Stimulated activated CD8-positive, alpha-beta memory T cell treated with anti-CD3 and anti-CD28 coated beads, Interleukin-4, amount 100 ng/mL, for 4 hours (primary cell): ENCODE data around the gene IL10.
"Not testable (repeated sequence)": the region's sequence is repeated elsewhere in the genome, so short reads cannot be mapped to it uniquely, and the experiment has no call there.

Experiments used
- DNase-seq, 2 donors: peaks; one replicate each; pipeline ENCODE4 v3.0.0-alpha.2; 2020; ENCODE audit warnings: low read depth in 2 of 2, low spot score in 1 of 2

Gene IL10

DNA sequence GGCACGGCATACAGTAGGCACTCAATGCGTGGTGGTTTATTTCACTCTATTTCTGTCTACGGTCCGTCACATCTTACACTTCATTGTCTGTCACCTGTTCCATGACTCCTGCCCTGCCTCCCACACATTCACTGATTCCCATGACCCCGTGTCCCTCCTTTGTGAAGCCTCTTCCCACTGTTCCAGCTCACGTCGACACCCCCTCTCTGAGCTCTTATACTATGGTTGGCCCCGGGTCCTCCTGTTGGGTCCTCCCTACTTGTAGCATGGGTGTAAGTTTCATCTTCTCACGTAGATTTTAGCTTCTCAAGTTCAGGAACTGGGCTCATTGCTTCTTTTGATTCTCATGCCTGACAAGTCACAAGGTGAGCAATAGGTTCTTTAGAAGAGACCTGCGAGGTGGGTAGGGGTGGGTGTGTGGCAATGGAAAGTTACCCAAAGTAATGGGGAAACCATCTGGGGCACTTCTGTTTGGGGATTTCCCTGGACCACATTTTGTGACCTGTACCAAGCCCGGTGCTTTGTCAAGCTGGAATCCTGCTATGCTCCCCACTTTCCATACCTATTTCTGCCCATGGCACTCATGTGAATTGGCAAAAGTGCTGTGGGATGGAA is 22.1 kb upstream of the IL10 start:
- DNase-seq = peak in 1 of 2 donors; percentile 42

DNA sequence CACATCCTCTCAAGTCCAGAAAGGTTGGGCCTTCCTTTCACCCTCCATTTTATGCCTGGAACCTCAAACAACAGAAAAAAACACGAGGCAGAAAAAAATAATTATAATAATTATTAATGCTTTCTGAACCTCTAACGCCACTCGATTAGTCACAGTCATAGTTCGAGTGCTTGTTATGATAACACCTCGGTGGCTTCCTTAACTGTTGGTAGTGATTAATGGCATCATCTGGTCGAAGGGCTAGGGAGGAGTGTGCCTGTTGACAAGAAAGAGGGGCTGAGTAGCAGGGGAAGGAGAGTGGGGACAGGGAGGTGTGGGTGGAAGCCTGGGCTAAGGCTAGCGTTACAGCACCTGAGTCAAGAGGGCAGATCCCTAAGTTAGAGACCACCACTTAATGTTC is 21.3 kb upstream of the IL10 start:
- no peak for DNase-seq

DNA sequence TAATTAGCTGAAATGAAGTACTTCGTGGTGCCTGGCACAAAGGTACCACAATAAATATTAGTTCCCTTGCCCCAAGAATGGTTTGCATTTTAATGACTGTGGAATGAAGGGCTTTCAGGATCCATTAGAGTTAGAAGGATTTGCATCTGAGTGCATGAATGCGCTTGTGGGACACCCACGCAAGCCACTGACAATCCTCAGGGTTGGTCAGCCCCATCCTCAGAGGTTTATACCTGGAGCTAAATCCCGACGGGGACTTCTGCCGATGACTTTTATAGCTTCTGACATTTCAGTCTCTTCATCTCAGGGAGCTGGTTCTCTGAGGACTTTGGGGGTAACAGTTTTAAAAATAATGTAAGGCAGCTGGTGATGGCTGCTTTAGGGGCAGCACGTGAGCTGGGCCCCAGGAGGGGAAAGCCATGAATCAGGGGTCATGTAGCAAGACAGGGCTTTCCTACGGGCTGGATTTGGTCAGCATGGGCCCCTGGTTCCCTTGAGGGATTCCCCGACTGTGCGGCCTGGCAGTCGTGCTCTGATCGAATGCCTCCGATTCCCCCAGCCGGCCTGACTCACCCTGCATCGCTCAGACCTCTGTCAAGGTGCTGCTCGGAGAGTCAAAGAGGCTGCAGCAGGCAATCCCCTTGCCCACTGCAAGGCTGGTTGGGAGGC is 20.8 kb upstream of the IL10 start:
- DNase-seq = no peak

DNA sequence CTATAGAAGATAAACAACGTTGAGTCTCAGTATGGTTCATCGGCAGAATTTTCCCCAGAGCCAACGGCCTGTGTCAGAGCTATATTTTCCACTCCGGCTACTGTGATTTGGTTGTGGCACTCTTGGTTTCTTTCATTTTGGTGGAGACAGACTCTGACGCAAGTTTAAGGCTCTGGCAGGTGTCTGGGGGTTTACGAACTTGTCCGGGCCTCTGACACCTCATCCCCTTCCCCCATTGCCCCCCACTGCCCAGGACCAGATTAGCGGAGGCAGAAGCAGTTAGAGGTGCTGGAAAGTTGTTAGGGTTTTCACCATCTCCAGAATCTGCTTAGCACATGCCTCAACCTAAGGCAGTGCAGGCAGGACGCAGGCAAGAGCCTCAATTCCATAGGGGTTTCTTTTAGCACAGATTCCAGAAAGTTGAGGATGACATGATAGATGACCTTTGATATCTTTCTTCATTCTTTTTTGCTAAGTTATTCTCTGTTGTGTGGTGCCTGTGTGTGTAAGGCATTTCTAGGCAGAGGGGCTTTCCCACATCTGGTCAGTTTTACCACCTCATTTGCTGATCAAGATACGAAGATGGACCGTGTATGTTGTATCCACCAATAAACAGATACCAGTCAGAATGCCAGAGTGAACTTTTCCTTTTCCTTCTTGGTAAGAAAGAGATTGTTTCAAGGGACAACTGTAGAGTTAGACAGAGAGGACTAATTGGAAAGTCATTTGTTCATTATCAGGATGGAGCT is 18.4 kb upstream of the IL10 start:
- no peak for DNase-seq

DNA sequence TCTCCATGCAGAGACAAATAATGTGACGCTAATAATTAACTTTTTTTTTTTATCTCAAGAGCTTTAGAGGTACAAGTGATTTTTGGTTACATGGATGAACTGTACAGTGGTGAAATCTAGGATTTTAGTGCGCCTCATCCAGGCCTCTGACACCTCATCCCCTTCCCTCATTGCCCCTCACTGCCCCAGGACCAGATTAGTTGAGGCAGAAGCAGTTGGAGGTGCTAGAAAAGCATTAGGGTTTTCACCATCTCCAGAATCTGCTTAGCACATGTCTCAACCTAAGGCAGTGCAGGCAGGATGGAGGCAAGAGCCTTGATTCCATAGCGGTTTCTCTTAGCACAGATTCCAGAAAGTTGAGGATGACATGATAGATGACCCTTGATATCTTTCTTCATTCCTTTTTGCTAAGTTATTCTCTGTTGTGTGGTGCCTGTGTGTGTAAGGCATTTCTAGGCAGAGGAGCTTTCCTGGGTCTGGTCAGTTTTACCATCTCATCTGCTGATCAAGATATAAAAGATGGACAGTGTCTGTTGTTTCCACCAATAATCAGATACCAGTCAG is 16.3 kb upstream of the IL10 start:
- no peak for DNase-seq

DNA sequence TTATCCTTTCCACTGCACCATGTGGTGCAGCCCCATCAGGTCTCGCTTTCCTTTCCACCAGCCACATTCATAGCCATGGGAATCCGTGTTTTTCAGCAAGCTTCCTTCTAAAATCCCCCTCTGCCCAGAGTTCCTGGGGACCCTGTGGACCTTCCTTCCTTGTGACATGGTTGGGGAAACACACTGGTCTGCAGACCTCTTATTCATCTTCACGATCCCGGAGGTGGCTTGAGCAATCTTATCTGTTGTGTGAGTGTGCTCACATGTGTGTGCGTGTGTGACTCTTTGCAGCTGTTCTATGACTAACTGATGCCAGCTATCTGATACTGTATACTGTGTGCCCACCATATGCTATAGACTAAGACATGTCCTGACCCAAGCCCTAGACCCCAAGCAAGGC is 15.6 kb upstream of the IL10 start:
- DNase-seq = no peak

DNA sequence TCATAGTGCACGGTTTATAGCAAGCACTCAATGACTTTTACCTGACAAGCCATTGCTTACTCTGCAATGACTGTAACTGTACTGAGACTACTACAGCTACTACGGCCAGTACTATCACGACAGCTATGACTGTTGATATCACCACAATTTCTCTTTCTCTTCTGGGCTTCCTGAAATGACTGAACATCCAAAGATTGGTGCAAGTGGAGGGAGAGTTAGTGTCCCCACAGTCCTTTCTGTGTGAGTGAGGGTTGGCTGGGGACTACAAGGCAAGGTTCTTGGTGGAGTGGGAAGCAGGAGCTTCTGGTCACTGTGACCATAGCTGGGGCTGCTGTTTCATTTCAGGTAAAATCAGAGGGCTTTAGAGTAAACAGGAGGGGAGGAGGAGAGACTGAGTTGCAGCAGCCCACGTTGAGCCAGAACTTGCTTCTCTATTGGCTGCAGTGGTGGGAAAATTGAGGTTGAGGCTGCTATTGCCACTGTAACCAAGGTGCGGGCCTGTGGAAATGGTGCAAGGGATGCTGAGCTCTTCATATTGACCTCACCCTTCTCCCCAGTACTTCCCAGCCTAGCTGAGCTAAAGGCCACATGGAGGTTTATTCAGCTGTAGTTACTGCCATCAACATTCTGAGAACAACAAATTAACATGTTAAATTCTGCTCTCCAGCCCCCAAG is 14.1 kb upstream of the IL10 start:
- no peak for DNase-seq

DNA sequence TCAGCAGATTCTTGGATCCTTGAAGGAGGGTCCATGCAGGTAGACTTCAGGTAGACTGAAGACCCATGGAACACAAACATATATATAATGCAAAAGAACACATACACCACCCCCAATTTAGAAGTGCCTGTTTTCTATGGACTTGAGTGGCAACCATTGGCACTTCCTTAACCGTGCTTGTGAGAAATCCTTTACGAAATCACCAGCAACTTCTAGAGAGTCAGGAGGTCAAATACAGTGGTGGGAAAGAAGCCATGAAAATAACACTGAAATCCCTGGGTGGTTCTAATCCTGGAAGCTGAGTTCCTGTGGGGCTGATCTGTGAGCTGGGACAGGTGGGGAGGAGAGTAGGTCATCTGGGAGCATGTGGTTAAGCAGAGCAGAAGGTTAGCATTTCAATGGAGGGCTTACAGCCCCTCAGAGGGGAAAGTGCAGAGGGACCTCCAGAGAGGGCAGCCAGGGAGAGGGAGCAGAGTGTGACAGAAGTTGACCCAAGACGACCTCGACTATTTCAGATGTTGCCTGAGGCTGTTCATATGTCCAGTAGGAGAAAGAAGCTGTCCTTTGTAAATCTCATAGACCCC is 13.0 kb upstream of the IL10 start:
- DNase-seq = no peak

DNA sequence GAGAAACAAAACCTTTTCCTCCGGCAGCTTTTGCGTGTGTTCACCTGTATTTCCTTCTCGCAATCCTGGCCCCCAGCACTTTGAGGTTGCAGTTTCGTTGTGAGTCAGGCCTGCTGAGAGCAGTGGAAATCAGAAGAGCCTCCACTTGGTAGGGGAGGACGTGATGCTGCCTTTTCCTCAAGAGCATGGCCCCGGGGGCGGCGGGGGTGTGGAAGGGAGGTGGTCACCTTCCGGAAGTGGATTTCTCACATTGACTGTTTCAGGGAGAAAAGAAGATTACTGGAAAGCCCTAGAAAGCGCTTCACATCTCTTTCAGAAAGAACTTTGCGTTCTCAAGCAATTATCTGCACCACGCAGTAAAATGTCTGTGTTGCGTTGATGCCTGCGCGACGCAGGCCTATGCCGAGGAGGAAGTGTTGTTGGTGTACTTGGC is 12.2 kb upstream of the IL10 start:
- DNase-seq = peak; percentile 69 to 75

DNA sequence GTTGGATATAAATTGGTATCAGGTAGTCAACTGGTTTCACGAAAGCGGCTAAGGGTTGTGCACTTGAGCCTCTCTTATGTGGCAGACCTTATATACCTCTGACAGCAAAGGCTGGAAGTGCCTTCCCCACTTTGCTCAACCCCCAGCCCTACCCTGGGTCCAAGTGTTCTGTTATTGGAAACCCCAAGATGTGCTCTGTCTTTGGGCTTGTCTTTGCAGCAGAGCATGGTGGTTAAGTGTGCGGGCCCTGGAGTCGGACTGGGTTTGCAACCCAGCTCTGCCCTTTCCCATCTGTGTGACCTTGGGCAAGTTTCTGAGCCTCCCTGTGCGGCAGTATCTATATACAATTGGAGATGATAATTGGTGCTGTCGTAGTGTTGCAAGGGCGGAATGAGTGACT is 11.2 kb upstream of the IL10 start:
- DNase-seq = no peak

DNA sequence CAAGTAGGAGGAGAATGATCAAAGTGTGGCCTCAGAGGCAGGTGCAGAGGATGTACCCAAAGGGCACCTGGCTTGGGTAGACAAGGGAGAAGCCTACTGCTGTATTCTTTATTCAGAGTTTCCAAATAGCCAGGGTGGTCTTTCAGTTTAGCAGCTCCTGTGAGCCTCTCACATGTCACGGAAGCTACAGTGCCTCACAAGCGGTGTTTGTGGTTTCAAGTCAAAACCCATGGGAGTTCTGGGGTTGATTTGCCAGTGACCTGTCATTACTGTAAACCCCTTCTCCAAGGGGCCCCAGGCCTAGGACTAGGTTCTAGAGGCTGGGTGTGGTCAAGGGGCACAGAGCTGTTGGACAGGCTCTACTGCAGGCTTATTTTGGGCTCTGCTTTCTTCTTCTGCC is 10.2 kb upstream of the IL10 start:
- no peak for DNase-seq

DNA sequence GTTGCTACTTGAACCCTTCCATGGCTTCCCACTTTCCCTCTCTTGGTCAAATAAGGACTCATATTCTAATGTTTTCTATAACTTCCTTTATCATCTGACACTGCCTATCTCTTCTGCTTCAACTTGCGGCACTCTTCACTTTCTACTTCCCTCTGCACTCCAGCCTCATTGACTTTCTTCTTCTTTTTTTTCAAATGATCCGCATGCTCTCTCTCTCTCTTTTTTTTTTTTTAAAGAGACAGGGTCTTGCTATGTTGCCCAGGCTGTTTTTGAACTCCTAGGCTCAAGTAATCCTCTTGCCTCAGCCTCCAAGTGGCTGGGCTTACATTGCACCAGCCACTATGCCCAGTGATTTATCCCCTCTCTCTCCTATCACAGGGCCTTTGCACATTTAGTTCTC is 7.3 kb upstream of the IL10 start:
- DNase-seq = no peak

DNA sequence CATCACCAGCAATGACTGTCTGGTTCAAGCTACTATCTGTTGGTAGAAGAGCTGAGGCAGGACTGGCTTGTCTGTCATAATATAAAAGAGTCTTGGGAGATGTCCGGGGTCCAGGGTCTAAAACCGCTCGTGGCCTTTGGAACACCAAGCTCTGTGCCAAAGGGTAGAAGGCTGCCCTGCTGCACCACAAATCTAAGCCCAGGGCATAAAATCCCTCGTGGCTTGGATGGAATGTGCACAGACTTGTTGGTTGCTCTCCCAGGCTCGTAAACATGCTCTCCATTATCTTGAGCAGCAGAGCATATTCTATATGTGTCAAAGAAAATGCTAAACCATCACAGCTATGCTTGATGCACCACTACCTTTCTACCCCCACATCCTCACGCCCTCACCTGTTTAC is 6.6 kb upstream of the IL10 start:
- not testable (repeated sequence) for DNase-seq

DNA sequence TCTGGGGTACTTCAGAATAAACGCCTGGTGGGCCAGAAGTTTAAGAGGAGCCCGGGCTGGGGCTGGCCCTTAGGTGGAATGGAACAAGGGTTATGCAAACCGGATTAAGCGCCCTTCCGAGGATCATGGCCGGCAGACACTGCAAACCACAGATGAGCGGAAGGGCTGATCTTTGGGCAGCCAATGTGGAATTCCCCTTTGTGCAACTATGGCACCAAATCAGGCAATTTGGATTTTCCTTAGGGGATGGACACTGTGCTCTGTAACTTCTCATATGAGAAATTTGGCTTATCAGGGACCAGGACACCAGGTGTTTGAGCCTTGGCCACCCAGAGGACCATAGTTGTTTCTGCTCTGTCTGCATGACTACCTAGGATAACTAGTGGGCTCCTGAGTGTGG is 5.7 kb upstream of the IL10 start:
- no peak for DNase-seq

DNA sequence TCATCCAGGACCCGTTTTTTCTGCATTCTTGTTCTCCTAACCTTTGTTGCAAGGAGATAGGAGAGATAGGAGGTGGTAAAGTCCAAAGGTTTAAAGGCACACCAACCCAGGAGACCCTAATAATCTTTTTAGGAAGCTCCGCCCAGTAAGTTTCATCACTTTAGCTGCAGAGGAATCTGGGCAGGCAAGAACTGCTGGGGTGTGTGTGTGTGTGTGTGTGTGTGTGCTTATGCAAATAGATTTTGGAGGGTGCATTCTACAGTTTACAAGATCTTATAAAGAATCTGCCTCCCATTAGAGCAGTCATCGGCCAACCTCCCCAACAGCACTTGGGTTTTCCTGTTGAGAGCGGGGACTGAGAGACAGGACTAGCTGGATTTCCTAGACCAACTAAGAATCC is 3.9 kb upstream of the IL10 start:
- no peak for DNase-seq

DNA sequence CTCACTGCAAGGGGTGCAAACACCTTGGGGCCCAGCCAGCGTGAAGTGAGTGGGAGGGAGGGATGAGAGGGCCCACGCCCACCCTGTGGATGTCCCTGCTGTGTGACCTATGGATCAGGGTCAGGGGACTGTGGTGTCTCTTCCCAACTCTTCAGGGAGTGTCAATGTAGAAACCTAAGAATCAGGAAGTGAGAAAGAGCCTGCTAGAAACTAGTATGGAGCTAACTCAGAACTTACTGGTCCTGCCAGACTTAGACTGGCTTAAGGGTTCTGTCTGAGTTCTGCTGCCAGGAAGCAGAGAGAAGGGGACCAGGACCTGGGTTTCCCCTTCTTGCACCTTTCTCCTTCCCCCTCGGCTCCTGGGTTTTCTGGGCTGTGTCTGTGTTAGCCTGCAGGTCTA is 1.8 kb upstream of the IL10 start:
- no peak for DNase-seq

DNA sequence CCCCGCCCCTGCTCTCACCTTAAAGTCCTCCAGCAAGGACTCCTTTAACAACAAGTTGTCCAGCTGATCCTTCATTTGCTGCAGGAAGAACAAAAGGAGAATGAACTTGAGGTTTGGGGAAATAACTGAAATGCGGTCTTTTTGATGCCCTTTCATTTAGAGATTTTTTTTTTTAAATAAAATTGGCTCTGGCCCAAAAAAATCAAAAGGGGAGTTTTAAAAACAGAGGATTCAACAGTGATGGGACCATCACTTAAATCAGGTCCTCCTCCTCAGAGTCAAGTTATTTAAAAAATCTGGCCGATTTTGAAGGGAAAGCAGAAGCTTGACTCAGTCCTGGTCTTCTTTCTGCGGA is 979 bp downstream of the IL10 start:
- no peak for DNase-seq

DNA sequence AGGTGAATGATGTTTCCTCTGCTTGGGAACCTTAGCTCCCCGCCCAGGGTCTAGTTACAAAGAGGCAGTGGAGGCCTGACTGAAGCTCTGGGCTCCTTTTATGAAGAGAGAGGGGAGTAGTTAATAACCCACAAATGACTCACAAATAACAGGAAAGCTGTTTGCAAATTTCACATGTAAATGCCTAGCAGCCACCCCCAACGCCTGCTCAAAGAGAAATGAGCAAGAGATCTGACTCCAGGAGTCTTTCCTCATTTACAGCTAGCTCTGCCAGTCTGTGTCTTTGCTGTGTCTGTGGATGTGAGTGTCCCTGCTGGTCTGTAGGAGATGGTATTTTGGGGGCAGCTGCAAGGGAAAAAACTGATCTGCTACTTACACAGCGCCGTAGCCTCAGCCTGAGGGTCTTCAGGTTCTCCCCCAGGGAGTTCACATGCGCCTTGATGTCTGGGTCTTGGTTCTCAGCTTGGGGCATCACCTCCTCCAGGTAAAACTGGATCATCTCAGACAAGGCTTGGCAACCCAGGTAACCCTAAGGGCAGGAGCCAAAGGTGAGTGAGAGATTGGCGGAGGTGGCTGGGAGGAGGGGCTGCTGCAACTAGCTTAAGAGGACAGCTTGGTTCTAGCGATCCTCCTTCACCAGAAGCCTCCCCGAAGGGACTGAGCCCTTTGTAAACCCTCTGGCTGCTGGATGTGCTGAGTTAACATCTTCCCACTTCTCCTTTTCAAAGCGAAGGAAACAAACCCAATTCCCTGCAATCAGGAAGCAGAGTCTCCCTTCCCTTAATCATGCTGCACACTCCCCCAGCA is 1.6 kb downstream of the IL10 start, which contains the start of gene IL19:
IL19 (plus strand) TSS at position 243 of the 807 bp plus-strand sequence. CDS start 65,890 bp downstream, outside the sequence.
- no peak for DNase-seq

DNA sequence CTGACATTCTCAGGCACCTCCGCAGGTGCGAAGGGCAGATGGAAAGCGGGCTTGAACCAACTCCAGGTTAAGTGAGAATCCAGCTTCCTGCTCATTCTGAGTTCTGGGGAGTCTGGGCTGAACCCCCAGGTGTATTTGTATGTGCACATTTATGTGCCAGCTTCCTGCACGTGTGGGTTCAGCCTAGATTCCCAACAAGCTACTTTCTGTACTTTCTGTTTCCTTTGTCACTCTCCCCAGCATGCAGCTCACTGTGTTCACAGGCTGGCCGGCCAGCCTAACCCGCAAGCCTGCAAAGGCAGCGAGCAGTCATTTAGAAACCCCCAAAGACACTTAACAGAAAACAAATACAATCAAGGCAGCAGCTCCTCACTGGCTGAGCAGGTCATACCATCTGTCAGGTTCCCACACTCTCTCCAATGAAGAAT is 3.0 kb downstream of the IL10 start:
- no peak for DNase-seq
